T-helper 2 cell treated with Interferon-gamma antibody and Interleukin-4, amounts not matched to agents 5 μg/mL and 100 μg/mL, for 36 hours (primary cell): ENCODE data around the gene VIPR2.

Experiments used
- DNase-seq: peaks from one replicate; pipeline ENCODE4 v3.0.0; 2021; ENCODE audit warnings: low spot score
- H3K27ac Mint-ChIP-seq: one replicate; pipeline ENCODE4 v1.8.0; 2021; ENCODE audit warnings: mild to moderate bottlenecking, mixed read lengths
- H3K27me3 Mint-ChIP-seq: one replicate; pipeline ENCODE4 v1.8.0; 2021; ENCODE audit warnings: low read depth, mixed read lengths
- H3K36me3 Mint-ChIP-seq: one replicate; pipeline ENCODE4 v1.8.0; 2021; ENCODE audit warnings: low read depth, mixed read lengths
- H3K4me1 Mint-ChIP-seq: one replicate; pipeline ENCODE4 v1.8.0; 2021; ENCODE audit warnings: low read depth, mixed read lengths
- H3K4me3 Mint-ChIP-seq: one replicate; pipeline ENCODE4 v1.8.0; 2022; ENCODE audit warnings: mild to moderate bottlenecking, moderate library complexity, mixed read lengths
- H3K9me3 Mint-ChIP-seq: one replicate; pipeline ENCODE4 v1.8.0; 2021; ENCODE audit warnings: mixed read lengths

VIPR2 gene

GRCh38 chr7:159096736-159097581 is 47.7 kb downstream of the VIPR2 start:
- peaks cover 10% of the 10 kb centered on the region for H3K9me3 Mint-ChIP-seq
- H3K4me3 Mint-ChIP-seq: no peak overlapping the region
- H3K27me3 Mint-ChIP-seq: no peaks in the 10 kb centered on the region
- H3K27ac Mint-ChIP-seq: no peak overlapping the region
- H3K4me1 Mint-ChIP-seq: no peaks in the 10 kb centered on the region
- peaks cover 6% of the 10 kb centered on the region for H3K36me3 Mint-ChIP-seq
- no peak for DNase-seq

- DNase-seq: no peak
- H3K27me3 Mint-ChIP-seq: no peaks in the 10 kb centered on the region
- peaks cover 2% of the 10 kb centered on the region for H3K36me3 Mint-ChIP-seq
- H3K9me3 Mint-ChIP-seq: peaks cover 3% of the 10 kb centered on the region
- no peaks in the 10 kb centered on the region for H3K4me1 Mint-ChIP-seq
- no peak overlapping the region for H3K27ac Mint-ChIP-seq
- no peak overlapping the region for H3K4me3 Mint-ChIP-seq
Measured at GRCh38 chr7:159095979-159096411, 48.7 kb downstream of the VIPR2 start.

- no peak overlapping the region for H3K4me3 Mint-ChIP-seq
- H3K4me1 Mint-ChIP-seq: no peaks in the 10 kb centered on the region
- H3K9me3 Mint-ChIP-seq: no peaks in the 10 kb centered on the region
- H3K27me3 Mint-ChIP-seq: no peaks in the 10 kb centered on the region
- peaks cover 1% of the 10 kb centered on the region for H3K36me3 Mint-ChIP-seq
- no peak overlapping the region for H3K27ac Mint-ChIP-seq
- DNase-seq: no peak
Measured at GRCh38 chr7:159094919-159095915, 49.5 kb downstream of the VIPR2 start.

- H3K27ac Mint-ChIP-seq: no peak overlapping the region
Measured at GRCh38 chr7:159094023-159094740, 50.5 kb downstream of the VIPR2 start.

GRCh38 chr7:159093351-159093971 is 51.2 kb downstream of the VIPR2 start:
- H3K9me3 Mint-ChIP-seq: no peaks in the 10 kb centered on the region
- DNase-seq: no peak
- H3K4me1 Mint-ChIP-seq: no peaks in the 10 kb centered on the region
- peaks cover 1% of the 10 kb centered on the region for H3K36me3 Mint-ChIP-seq
- no peak overlapping the region for H3K27ac Mint-ChIP-seq
- H3K4me3 Mint-ChIP-seq: no peak overlapping the region
- H3K27me3 Mint-ChIP-seq: no peaks in the 10 kb centered on the region

More at GRCh38 chr7:159094023-159094740, 50.5 kb downstream of the VIPR2 start:
- no peak for DNase-seq
- Mint-ChIP-seq H3K4me3 (no peak overlapping the region), H3K27me3 (no peaks in the 10 kb centered on the region), H3K9me3 (no peaks in the 10 kb centered on the region), H3K36me3 (peaks cover 1% of the 10 kb centered on the region), H3K4me1 (no peaks in the 10 kb centered on the region)

GRCh38 chr7:159092701-159093121 is 52.0 kb downstream of the VIPR2 start:
- DNase-seq: no peak
- H3K27ac Mint-ChIP-seq: no peak overlapping the region
- H3K4me3 Mint-ChIP-seq: no peak overlapping the region
- H3K36me3 Mint-ChIP-seq: peaks cover 1% of the 10 kb centered on the region
- H3K9me3 Mint-ChIP-seq: no peaks in the 10 kb centered on the region
- H3K4me1 Mint-ChIP-seq: no peaks in the 10 kb centered on the region
- H3K27me3 Mint-ChIP-seq: no peaks in the 10 kb centered on the region

GRCh38 chr7:159091480-159092475 is 52.9 kb downstream of the VIPR2 start:
- Mint-ChIP-seq H3K36me3 (peaks cover 1% of the 10 kb centered on the region), H3K27me3 (no peaks in the 10 kb centered on the region), H3K4me3 (no peak overlapping the region), H3K9me3 (no peaks in the 10 kb centered on the region), H3K4me1 (no peaks in the 10 kb centered on the region), H3K27ac (no peak overlapping the region)
- no peak for DNase-seq

- no peaks in the 10 kb centered on the region for H3K27me3 Mint-ChIP-seq
- no peak overlapping the region for H3K27ac Mint-ChIP-seq
- H3K4me1 Mint-ChIP-seq: no peaks in the 10 kb centered on the region
- H3K4me3 Mint-ChIP-seq: no peak overlapping the region
- H3K9me3 Mint-ChIP-seq: no peaks in the 10 kb centered on the region
- DNase-seq: no peak
- peaks cover 1% of the 10 kb centered on the region for H3K36me3 Mint-ChIP-seq
Measured at GRCh38 chr7:159091041-159091440, 53.6 kb downstream of the VIPR2 start.

GRCh38 chr7:159088016-159088865 is 56.4 kb downstream of the VIPR2 start:
- H3K27me3 Mint-ChIP-seq: no peaks in the 10 kb centered on the region
- H3K27ac Mint-ChIP-seq: no peak overlapping the region
- no peaks in the 10 kb centered on the region for H3K9me3 Mint-ChIP-seq
- peaks cover 3% of the 10 kb centered on the region for H3K4me1 Mint-ChIP-seq
- no peak overlapping the region for H3K4me3 Mint-ChIP-seq
- no peaks in the 10 kb centered on the region for H3K36me3 Mint-ChIP-seq
- no peak for DNase-seq

- Mint-ChIP-seq H3K9me3 (no peaks in the 10 kb centered on the region), H3K27ac (no peak overlapping the region), H3K27me3 (no peaks in the 10 kb centered on the region), H3K4me3 (no peak overlapping the region), H3K36me3 (no peaks in the 10 kb centered on the region), H3K4me1 (peaks cover 3% of the 10 kb centered on the region)
- DNase-seq: no peak
Measured at GRCh38 chr7:159086301-159086925, 58.3 kb downstream of the VIPR2 start.

- no peak overlapping the region for H3K27ac Mint-ChIP-seq
- peaks cover 4% of the 10 kb centered on the region for H3K9me3 Mint-ChIP-seq
- H3K4me1 Mint-ChIP-seq: peaks cover 3% of the 10 kb centered on the region
- H3K36me3 Mint-ChIP-seq: peaks cover 2% of the 10 kb centered on the region
- no peak for DNase-seq
- no peak overlapping the region for H3K4me3 Mint-ChIP-seq
- H3K27me3 Mint-ChIP-seq: no peaks in the 10 kb centered on the region
Measured at GRCh38 chr7:159084069-159084801, 60.4 kb downstream of the VIPR2 start.
